ENCODE measurements around the gene NUDC.

NUDC gene

DNA sequence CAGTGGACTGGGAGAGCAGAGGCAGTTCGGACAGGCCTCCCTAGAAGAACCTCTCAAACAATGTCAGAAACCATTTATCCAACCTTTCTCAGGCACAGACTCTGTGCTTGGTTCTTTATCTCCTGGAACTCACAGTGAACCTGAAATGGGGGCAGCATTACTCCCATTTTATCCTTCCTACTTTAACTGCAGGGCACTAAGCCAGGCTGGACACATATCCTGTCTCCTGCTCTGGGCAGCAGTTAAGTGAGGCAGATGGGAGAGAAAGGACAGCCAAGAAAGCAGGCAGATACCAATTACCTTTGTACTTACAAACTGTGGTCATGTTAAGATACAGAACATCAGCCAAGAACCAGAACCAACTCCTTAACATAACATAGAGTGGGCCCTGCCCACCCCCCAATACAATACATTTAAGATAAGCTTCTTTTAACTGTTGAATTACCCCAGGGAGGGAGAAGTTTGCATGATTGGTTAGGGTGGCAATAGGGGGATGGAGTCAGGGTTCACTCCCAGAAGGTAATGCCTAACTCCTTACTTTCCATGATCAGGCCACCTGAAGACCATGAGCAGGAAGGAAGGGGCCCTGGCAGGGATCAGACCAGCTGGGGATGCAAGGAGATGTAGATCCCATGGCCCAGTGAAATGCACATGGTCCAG, 27.9 kb downstream of the NUDC start:
- no peak for FAIRE-seq
- DNase-seq (ENCODE audit: insufficient read length, low spot score): no peak

DNA sequence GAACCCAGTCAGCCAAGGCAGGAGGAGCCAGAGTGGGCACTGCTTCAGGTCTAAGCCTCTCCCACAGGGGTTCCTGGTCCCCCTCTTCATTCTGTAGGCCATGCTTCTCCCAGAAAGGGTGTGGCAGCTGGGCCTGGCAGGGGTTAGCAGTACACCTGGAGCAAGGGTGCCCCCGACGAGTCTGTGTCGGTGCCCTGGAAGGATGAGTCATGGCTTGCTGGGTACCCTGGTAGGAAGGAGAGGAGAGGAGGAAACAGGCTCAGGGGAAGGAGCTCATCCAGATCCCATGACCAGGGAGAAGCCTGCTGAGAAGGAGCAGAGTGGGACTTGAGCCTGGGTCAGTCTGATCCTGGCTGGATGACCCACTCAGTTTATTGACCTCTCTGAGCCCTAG, 28.4 kb downstream of the NUDC start:
- no peak for FAIRE-seq
- no peak for DNase-seq (ENCODE audit: insufficient read length, low spot score)

DNA sequence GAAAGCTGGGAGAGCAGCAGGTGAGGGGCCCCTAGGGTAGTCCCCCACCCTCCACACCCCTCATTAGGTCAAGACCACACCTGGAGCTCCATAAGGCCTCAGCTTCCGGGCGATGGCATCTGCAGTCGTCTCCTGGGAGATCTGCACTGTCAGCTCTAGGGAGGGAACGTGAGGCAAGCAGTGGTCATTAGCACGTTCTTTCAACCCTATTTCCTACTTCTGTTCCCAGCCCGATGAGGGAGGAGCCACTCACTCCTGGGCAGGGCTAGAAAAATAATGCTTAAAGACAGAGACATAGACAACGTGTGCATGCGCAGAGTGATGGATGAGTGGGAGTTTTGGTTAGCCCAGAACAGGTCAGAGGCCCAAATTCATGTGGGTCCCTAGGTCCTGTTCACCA, 29.1 kb downstream of the NUDC start:
- FAIRE-seq (no peak), DNase-seq (ENCODE audit: insufficient read length, low spot score) (no peak)

DNA sequence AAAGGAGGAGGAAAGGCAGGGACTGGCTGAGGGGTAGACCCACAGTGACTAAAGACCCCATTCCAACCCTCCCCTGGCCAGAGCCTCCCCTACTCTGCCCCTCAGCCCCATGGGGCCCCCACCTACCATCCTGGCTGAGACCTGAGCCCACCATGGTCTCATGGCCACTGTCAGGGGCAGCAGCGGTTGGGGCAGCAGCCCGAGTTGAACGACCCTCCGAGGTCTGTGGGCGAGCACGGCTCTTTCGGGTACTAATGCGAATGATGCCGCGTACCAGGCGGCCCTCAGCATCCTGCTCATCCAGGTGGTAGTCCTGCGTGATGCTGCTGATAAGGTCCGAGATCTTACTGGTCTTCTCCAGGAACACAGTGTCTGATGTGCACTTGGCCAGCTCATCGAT, 29.7 kb downstream of the NUDC start:
- FAIRE-seq: no peak

DNA sequence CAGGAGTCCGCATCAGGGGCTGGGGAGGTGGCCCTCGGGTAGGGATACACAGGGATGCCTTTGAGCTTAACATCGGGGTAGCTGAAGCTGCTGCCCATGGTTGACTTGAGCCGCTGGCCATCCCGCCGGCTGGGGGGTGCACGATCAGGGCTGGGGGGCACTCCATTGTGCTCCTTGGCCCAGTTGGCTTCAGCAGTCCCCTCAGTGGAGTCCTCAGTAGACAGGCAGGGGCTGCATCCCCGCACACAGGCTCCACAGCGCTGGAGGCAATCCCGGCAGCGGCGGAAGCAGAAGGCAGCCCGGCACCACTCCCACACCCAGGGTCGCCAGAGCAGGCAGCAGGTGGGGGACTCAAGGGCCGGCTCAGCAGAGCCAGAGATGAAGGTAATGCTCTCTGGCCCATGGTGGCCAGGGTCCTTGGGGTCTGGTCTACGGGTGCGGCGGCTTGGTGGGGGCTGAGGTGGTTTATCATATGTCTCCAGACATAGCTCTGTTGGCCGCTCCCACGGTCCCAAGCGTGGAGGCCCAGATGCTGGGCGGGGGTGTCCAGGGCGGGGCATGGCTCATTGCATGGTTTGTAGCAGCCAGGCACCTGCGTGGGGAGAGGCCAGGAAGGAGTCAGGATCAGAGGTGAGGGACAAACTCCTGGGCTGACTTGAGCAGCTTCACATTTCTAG, 30.4 kb downstream of the NUDC start:
- FAIRE-seq (no peak), DNase-seq (ENCODE audit: insufficient read length, low spot score) (no peak)

More for the DNA sequence above, 29.7 kb downstream of the NUDC start:
- no peak for DNase-seq (ENCODE audit: insufficient read length, low spot score)

DNA sequence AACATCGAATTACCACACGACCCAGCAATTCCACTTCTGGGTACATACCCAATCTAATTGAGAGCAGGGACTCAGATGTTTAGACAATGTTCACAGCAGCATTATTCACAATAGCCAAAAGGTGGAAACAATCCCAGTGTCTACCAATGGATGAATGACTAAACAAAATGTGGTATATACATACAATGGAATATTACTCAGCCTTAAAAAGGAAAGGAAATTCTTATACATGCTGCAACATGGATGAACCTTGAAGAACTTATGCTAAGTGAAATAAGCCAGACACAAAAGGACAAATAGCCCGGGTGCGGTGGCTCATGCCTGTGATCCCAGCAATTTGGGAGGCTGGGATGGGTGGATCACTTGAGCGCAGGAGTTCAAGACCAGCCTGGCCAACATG, 31.8 kb downstream of the NUDC start:
- FAIRE-seq (no peak), DNase-seq (ENCODE audit: insufficient read length, low spot score) (no peak)

DNA sequence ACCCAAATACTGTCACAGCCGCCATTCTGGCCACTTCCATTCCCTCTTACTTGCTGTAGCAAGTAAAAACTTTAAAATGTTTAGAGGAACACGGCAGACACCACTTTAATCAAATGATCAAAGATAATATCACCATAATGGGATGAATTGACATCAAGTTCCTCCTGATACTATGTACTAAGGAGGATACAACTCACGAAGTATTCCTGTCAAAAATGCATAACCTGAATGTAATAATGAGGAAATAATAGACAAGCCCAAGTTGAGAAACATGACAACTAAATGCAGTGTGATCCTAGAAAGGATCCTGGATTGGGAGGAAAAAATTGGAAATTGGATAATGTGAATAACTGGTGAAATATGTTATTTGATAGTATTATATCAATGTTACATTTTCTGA, 34.8 kb downstream of the NUDC start:
- FAIRE-seq: no peak
- no peak for DNase-seq (ENCODE audit: insufficient read length, low spot score)

DNA sequence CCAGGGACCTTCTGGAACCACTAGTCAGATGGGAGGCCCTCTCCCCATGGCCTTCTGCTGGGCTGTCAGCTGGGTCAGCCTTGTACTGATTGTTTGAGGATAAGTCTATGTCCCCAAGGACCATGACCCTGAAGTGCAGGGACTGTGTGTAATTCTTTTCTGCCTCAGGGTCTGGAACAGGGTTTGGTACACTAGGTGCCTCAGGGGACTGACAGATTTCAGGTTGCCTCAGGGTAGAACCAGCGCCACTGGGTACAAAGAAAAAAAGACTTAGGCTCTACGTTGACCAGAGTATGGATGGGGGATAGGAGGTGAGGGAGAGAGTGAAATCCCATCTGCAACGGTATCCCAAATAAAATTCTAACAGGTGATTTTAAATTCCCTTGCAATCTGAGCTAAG, 35.8 kb downstream of the NUDC start:
- no peak for DNase-seq (ENCODE audit: insufficient read length, low spot score)
- no peak for FAIRE-seq

DNA sequence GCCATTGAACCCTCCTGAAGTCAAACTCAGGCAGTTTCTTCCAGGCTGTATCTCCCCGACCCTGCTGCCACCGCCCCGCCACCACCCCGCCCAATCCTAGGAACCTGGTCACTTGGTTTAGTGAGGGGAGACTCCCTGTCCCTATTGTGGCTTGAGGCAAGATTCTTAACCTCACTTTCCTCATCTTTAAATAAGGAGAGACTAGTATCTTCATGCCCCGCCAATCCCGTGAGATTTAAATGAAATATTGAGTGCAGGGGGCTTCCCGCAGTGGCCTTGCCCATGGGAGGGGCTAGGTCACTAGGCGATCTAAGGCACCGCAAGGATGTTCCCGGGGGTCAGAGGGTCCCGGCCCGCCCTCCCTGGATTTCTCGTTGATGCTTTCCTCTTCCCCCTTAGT, 37.7 kb downstream of the NUDC start:
- FAIRE-seq (no peak), DNase-seq (ENCODE audit: insufficient read length, low spot score) (no peak)

DNA sequence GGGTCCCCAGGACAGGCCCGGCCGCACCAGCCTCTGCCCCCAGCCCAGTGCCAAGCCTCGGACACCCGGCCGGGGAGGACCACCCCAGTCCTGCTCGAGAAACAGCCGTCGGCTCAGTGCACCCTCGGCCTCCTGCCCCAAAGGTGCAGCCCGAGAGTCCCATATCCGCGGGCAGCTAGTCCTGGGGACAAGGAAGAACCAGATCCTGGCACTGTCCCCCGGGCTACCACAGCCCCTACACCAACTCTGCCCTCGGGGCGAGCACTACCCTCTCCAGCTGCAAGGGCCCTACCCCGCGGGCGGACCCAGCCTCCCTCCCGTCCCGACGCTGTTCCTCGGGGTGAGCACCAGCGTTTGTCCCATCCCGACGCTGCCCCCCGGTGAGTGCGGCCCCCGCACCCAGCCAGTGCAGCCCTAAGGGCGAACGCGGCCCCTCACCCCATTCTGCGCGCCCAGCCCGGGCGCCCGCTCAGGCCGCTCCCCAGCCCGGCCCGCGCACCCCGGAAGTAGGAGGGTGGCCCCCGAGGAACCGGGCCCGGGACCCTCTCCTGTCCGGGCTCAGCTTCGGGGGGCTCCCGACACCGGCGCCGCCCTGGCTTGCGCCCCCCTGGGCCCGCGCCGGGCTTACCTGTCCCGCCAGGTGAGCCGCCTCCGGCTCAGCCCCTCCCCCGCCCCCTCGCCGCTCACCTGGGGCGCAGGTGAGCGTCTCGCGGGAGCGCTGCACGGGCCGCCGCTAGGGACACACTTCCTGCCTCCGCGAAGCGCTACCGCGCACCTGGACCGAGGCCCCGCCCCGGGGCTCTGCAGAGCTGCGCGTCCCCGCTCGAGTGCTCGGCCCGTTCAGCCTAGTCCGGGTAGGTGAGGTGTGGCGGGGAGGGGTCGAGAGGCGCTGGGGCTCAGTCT, 38.4 kb downstream of the NUDC start, which contains the start of gene KDF1:
TSS of gene KDF1 (minus strand) at position 747 of the 903 bp plus-strand sequence. CDS start 8,088 bp downstream, outside the sequence.
- no peak for FAIRE-seq

DNA sequence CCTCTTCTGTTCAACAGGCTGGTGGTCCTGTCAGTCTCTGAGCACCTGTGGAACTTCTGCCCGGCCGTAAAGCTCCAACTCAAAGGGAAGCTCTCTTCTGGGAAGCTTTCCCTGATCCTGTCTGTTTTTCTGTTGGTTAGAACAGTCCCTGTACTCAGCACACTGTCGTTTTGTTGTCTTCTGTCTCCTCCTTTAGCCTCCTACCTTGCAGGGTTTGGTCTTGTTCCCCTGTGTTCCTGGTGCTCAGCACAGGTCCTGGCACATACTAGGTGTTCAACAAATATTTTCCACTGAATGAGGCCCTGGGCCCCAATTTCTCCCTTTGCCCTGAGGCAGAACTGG, 39.1 kb downstream of the NUDC start:
- no peak for FAIRE-seq

More for the DNA sequence above, 38.4 kb downstream of the NUDC start, which contains the start of gene KDF1:
- no peak for DNase-seq (ENCODE audit: insufficient read length, low spot score)

DNA sequence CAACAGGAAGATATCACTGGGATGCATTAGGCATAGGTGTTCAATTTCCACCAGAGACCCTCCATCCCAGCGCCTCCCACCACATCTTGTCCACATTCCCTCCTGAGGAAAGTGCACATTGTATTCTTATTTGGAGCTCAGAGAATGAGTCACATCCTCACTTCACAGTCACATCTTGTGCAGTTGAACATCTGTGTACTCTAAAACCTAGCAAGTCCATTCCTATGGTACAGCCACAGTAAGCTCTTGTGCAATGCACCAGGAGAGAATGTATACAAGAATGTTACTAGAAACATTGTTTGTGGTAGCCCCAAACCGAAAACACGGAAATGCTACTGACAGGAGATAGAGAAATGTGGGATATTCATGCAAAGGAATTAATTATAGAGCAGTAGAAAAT, 40.3 kb downstream of the NUDC start:
- DNase-seq (ENCODE audit: insufficient read length, low spot score) (peak; percentile 80), FAIRE-seq (no peak)

More for the DNA sequence above, 39.1 kb downstream of the NUDC start:
- no peak for DNase-seq (ENCODE audit: insufficient read length, low spot score)

DNA sequence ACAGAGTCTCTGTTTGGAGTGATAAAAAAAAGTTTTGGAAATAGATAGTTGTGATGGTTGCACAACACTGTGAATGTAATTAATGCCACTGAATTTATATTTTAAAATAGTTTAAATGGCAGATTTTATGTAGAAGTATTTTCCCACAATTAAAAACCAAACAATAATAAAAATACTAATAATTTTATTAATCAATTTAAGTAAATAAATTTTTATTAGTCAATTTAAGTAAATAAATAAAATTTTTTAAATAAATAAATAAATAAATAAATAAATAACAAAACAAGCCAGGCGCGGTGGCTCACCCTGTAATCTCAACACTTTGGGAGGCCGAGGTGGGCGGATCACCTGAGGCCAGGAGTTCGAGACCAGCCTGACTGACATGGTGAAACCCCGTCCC, 43.7 kb downstream of the NUDC start:
- FAIRE-seq: no peak

DNA sequence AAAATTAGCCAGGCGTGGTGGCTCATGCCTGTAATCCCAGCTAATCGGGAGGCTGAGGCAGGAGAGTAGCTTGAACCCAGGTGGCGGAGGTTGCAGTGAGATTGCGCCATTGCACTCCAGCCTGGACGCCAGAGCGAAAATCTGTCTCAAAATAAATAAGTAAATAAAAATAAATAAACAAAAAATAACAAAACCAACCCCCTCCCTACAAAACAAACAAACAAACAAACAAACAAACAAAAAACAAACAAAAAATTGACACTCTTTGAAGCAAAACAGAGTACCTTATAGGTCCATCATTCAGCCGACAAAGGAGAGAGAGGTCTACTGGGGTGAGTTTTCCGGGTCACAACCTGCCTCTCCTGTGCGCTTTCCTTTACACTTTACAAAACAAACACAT, 44.1 kb downstream of the NUDC start:
- DNase-seq (ENCODE audit: insufficient read length, low spot score) (no peak), FAIRE-seq (no peak)

More for the DNA sequence above, 43.7 kb downstream of the NUDC start:
- no peak for DNase-seq (ENCODE audit: insufficient read length, low spot score)

DNA sequence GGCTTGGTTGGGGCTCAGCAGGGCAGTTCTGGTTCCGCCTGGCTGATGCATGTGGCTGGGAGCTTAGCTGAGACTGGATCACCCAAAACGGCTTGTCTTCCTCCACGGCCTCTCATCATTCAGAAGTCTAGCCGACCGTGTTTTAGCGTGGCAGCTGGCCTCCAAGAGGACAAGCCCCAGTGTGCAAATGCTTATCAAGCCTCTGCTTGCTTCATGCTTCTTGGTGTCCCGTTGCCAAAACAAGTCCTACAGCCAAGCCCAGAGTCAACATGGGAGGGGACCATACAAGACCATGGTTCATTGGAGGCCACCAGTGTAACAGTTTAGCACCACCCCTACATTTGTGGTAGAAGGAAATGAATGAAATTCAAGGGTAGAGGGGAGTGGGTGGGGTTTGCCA, 49.3 kb downstream of the NUDC start:
- no peak for DNase-seq (ENCODE audit: insufficient read length, low spot score)
- FAIRE-seq: no peak

DNA sequence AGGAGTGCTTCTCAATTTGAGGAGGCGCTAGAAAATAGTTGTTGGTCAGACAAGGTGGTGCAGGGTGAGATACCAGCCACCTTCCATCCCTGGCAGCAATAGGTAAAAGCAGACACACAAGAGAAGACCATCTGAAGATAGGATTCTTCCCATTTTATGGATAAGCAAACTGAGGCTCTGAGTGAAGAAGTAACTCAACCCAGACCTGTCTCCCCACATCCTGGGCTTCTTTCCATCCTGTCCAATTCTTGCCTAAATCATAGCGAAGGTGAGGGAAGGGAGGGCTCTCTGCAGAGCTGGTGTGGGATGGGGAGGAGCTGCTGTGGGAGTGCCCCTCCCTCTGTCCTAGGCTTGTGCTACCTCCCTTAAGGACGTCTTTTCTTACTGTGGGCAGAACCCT, 50.0 kb downstream of the NUDC start:
- no peak for FAIRE-seq
- no peak for DNase-seq (ENCODE audit: insufficient read length, low spot score)

DNA sequence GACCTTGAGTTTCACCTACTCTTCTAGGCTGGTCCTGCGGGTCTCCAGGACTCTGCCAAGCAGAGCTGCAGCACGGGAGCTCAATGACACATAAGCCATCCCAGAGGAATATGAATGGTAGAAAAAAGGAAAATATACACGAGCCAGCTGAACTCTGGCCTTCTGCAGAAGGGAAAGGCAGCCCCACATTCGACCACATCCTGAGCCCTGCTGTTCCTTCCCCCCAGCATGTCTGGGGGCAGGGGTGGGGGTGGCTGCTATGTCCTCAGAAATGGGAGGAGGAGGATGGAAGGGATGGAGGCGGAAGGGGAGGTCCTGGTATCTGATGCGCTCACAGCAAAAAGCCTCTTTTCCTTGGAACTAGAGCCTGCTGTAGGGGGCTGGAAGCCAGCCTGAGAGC, 50.8 kb downstream of the NUDC start:
- no peak for DNase-seq (ENCODE audit: insufficient read length, low spot score)

DNA sequence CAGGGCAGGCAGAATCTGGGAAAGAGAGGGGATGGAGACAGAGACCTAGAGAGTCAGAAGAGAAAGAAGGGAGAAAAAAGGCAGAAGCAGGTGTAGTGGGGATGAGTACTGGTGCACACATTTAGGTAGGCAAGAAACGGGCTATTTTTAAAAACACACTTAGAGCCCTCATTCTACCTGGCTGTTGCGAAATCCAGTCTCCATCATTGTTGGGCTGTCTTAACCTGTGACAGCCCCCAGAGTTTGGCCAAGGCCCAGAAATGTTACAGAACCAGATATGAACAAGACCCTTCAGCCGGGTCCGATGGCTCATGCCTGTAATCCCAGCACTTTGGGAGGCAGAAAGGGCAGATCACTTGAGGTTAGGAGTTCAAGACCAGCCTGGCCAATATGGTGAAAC, 51.3 kb downstream of the NUDC start:
- FAIRE-seq (no peak), DNase-seq (ENCODE audit: insufficient read length, low spot score) (no peak)

More for the DNA sequence above, 50.8 kb downstream of the NUDC start:
- FAIRE-seq: no peak

DNA sequence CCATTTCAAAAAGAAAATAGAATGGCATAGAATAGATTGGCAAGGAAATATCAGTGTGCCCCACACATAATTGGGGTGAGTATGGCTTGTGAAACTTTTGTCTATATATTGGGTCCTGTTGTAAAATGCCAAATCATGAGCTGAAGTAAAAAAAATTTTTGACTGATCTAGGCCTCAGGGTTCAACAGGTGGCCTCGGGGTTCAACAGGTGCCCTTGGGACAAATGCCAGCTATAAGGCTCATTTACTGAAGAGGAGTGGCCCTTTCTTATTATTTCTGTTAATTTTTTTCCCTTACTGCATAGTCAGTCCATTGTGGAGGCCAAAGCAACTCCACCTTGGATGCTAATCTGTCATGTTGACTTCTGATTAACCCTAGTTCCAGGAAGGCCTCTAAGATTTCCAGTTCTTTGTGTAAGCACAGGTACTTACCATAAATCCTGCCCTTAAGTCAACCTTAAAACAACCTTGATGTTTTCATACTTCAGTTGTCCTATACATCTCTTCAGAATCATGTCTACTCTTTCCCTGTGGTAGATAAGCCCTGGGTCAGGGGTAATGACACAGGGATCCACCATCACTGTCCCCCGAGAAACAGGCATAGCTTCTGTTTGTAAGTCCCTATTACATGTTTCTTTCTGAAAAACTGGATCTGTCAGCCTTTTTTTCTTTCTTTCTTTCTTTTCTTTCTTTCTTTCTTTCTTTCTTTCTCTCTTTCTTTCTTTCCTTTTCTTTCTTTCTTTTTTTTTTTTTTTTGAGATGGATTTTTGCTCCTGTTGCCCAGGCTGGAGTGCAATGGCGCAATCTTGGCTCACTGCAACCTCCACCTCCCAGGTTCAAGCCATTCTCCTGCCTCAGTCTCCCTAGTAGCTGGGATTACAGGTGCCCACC, 55.3 kb downstream of the NUDC start:
- DNase-seq (ENCODE audit: insufficient read length, low spot score) (no peak), FAIRE-seq (no peak)

DNA sequence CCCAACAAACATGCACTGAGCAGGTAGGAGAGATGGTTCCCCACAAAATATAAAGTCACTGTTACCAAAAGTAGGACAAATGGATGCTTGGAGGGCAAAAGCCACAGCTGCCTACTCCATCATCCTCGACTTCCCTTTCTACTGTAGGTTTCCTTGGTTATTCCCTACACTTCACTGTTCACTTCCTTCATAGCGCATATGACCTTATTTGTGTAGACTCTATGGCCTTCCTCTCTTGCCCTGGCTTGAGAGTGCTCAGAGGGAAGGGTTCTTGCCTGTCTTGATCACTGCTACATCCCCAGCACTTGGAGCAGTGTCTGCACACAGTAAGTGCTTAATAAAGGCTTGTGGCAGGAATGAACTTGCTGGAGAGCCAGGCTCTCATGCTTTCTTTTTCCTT, 57.4 kb downstream of the NUDC start:
- DNase-seq (ENCODE audit: insufficient read length, low spot score) (no peak), FAIRE-seq (no peak)
